Measurements from ENCODE around the gene RFTN1.

GRCh38 chr3:16352428-16352827 is 161.1 kb downstream of the RFTN1 start:
- TF ChIP-seq ZNF8 (CRISPR knock-in tag; IDR thresholded peaks at IDR 0.05): no peak
- no peak for TF ChIP-seq RARB (CRISPR knock-in tag; IDR thresholded peaks at IDR 0.05)
- TF ChIP-seq BACH2 (CRISPR knock-in tag; IDR thresholded peaks at IDR 0.05; ENCODE audit: borderline replicate concordance): no peak
- TF ChIP-seq TOX (CRISPR knock-in tag; IDR thresholded peaks at IDR 0.05; ENCODE audit: borderline replicate concordance): no peak
- TF ChIP-seq ZFP30 (CRISPR knock-in tag; IDR thresholded peaks at IDR 0.05): no peak
- TF ChIP-seq PATZ1 (CRISPR knock-in tag; IDR thresholded peaks at IDR 0.05; ENCODE audit: borderline replicate concordance): no peak
- no peak for TF ChIP-seq POU6F1 (CRISPR knock-in tag; IDR thresholded peaks at IDR 0.05; ENCODE audit: borderline replicate concordance, low read depth)
- TF ChIP-seq CREB5 (CRISPR knock-in tag; IDR thresholded peaks at IDR 0.05; ENCODE audit: low read depth): no peak
- no peak for TF ChIP-seq ZC3H10 (CRISPR knock-in tag; IDR thresholded peaks at IDR 0.05)
- TF ChIP-seq CSRNP3 (CRISPR knock-in tag; IDR thresholded peaks at IDR 0.05): no peak
- TF ChIP-seq GLIS3 (CRISPR knock-in tag; IDR thresholded peaks at IDR 0.05): no peak
- no peak for TF ChIP-seq PPARA (CRISPR knock-in tag; IDR thresholded peaks at IDR 0.05; ENCODE audit: borderline replicate concordance)
- TF ChIP-seq SNAI2 (CRISPR knock-in tag; IDR thresholded peaks at IDR 0.05): no peak
- TF ChIP-seq ZNF565 (CRISPR knock-in tag; conservative IDR thresholded peaks at IDR 0.05; ENCODE audit: low read depth): no peak
